ENCODE measurements around the gene MUC5AC.
"Not testable (repeated sequence)": the region's sequence is repeated elsewhere in the genome, so short reads cannot be mapped to it uniquely, and the experiment has no call there.

Gene MUC5AC

DNA sequence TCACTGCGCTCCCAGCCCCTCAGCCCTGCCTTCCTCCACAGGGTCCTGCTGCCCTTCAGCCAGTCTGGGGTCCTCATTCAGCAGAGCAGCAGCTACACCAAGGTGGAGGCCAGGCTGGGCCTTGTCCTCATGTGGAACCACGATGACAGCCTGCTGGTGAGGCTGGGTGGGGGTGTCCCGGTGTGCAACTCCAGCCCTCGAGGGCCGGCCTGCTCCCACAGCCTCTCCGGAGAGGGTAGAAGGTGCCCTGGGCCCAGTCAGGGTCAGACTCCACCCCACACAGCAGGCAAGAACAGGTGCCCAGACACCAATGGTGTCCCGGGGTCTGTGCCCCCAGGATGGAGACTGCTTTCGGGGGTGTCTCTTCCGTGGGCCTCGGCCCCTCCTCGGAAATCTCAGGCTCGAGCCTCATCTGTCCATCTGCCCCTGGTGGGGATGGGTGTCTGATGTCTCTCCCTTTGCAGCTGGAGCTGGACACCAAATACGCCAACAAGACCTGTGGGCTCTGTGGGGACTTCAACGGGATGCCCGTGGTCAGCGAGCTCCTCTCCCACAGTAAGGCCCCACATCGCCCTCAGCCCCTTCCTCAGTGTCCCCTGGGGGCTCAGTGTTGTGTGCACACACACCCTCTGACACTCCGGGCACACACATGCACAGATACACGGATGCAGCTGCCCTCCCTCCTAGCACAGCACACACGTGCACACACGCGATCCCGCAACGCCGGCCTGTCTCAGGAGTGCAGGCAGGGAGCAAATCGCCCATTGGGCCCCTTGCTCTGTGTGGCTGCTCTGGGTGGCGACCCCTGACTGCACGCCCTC is 4.9 kb downstream of the MUC5AC start:
- DNase-seq = no peak

DNA sequence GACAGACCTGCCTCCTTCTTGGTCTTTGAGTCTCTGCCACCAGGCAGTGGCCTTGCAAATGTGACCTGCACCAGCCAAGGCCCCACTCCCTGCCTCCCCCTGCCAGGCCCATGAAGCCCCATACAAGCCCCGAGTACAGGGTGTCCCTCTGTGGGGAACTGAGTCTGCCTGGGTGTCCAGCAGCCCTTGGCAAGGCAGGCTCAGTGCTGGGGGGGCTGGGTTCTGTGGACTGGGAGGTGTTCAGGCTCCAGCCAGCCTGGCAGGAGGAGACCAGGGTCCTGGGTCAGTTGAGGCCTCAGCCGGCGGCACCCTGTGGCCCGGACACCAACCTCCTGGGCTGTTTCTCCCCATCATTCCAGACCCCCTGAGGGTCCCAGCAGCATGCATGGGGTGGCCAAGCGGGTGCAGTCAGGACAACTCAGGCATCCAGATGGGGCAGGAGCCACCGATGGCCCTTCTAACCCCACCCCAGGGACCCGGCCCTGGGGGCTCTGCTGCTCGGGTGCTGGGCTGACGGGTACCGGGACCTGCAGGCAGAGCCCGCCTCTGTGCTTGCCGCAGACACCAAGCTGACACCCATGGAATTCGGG is 5.7 kb downstream of the MUC5AC start:
- no peak for DNase-seq

DNA sequence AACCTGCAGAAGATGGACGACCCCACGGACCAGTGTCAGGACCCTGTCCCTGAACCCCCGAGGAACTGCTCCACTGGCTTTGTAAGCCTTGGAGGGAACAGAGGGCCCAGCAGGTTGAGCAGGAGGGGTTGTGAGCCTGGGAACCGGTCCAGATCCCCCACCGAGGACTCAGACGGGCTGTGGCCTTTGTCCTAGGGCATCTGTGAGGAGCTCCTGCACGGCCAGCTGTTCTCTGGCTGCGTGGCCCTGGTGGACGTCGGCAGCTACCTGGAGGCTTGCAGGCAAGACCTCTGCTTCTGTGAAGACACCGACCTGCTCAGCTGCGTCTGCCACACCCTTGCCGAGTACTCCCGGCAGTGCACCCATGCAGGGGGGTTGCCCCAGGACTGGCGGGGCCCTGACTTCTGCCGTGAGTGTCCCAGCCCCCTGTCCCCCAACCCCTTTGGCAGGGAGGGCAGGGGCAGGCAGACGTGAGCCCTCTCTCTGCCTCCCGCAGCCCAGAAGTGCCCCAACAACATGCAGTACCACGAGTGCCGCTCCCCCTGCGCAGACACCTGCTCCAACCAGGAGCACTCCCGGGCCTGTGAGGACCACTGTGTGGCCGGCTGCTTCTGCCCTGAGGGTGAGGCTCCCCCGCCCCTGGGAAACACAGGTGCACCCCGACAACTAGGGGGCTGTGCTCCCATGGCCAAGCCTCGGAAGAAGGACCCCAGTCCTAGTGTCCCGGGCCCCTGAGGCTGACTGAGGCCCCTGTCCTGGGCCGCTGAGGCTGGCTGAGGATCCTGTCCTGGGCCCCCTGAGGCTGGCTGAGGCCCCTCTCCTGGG is 6.4 kb downstream of the MUC5AC start:
- no peak for DNase-seq

DNA sequence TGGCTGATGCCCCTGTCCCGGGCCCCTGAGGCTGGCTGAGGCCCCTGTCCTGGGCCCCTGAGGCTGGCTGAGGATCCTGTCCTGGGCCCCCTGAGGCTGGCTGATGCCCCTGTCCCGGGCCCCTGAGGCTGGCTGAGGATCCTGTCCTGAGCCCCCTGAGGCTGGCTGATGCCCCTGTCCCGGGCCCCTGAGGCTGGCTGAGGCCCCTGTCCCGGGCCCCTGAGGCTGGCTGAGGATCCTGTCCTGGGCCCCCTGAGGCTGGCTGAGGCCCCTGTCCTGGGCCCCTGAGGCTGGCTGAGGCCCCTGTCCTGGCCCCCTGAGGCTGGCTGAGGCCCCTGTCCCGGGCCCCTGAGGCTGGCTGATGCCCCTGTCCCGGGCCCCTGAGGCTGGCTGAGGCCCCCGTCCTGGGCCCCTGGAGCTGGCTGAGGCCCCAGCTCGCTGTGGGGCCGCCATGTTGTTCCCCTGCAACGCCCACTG is 7.1 kb downstream of the MUC5AC start:
- not testable (repeated sequence) for DNase-seq

DNA sequence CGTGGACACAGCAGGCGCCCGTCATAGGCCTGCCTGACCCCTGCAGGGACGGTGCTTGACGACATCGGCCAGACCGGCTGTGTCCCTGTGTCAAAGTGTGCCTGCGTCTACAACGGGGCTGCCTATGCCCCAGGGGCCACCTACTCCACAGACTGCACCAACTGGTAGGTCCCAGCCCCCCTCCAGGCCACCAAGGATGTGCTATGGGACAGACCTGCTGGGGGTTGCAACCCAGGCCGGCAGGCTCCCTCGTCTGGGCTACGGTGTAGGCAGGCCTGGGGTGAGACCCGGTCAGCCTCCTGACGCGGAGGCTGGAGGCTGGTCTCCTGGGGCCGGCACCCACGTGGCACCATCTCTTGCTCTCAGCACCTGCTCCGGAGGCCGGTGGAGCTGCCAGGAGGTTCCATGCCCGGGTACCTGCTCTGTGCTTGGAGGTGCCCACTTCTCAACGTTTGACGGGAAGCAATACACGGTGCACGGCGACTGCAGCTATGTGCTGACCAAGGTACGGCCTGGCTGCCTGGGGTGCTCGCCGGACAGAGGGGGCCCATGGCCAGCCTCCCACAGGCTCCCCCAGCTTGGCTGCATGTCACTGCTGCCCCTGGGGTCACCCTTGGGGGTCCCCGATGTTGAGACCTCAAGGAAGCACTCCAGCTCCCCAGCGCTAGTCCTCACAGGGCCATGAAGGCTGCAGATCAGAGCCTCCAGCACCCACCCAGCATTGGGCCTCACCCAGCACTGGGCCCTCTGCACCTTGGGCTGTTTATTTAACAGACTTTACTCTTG is 7.7 kb downstream of the MUC5AC start:
- no peak for DNase-seq

DNA sequence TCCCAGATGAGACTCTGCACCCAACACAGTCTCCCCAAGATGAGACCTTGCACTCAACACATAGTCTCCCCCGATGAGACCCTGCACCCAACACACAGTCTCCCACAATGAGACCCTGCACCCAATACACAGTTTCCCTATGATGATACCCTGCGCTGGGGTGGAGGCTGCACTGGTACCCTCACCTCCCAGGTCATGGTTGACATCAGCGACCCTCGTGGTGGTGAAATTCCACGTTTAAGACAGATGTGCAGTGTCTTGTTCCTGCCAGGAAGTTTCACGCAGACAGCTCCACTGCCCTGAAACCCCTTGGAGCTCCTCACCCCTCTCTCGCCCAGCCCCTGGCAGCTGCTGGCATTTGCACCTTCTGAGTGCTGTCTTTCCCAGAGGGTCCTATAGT is 9.5 kb downstream of the MUC5AC start:
- no peak for DNase-seq

DNA sequence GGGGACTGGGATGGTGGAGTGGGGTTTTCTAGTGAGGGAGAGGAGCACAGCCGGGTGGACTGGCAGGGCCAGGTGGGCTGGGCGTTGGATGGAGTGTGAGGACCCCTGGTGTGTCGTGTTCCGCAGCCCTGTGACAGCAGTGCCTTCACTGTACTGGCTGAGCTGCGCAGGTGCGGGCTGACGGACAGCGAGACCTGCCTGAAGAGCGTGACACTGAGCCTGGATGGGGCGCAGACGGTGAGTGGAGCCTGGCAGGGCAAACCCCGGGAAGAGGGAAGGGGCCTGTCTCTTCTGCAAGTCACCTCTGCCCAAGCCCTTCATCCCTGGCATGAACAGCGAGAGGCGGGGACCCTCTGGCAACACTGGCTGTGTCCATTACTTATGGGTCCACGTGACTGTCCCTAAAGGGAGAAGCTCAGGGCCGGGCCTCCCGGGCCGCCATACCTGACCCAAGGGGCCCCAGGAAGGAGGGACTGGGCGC is 10.0 kb downstream of the MUC5AC start:
- no peak for DNase-seq

DNA sequence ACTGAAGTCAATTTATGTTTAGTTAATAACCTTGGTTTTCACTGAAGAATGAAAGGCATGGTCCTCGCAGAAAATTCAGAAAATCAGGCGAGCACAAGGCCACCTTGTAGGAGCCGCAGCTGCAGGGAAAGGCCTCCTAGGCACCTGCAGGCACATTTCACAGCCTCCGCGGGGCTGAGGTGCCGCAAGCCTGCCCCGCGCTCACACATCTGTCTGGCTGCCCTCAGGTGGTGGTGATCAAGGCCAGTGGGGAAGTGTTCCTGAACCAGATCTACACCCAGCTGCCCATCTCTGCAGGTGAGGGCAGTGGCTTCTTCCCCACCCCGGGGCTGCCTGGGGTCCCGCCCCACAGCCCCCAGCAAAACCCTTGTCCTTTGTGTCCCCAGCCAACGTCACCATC is 10.5 kb downstream of the MUC5AC start:
- no peak for DNase-seq

DNA sequence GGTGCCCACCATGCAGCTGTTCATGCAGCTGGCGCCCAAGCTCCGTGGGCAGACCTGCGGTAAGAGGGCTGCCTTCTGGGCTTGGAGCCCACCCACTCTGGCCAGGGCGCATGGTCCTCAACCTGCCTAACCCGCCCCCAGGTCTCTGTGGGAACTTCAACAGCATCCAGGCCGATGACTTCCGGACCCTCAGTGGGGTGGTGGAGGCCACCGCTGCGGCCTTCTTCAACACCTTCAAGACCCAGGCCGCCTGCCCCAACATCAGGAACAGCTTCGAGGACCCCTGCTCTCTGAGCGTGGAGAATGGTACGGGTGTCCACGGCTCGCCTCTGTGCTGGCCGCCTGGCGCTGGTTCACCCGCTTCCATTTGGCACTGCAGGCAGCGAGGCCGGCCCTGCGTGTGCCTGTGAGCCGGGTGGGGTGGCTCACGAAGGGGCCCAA is 11.0 kb downstream of the MUC5AC start:
- no peak for DNase-seq

DNA sequence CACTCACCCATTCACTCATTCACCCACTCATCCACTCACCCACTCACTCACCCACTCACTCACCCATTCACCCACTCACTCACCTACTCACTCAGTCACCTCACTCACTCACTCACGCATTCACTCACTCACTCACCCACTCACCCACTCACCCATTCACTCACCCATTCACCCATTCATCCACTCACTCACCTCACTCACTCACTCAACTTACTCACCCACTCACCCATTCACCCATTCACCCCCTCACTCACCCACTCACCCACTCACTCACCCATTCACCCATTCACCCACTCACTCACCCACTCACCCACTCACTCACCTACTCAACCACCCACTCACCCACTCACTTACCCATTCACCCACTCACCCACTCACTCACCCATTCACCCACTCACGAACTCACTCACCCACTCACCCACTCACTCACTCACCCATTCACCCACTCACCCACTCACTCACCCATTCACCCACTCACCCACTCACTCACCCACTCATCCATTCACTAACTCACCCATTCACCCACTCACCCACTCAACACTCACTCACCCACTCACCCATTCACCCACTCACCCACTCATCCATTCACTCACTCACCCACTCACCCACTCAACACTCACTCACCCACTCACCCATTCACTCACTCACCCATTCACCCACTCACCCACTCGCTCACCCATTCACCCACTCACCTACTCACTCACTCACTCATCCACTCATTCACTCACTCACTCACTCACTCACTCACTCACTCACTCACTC is 13.7 kb downstream of the MUC5AC start:
- no peak for DNase-seq

DNA sequence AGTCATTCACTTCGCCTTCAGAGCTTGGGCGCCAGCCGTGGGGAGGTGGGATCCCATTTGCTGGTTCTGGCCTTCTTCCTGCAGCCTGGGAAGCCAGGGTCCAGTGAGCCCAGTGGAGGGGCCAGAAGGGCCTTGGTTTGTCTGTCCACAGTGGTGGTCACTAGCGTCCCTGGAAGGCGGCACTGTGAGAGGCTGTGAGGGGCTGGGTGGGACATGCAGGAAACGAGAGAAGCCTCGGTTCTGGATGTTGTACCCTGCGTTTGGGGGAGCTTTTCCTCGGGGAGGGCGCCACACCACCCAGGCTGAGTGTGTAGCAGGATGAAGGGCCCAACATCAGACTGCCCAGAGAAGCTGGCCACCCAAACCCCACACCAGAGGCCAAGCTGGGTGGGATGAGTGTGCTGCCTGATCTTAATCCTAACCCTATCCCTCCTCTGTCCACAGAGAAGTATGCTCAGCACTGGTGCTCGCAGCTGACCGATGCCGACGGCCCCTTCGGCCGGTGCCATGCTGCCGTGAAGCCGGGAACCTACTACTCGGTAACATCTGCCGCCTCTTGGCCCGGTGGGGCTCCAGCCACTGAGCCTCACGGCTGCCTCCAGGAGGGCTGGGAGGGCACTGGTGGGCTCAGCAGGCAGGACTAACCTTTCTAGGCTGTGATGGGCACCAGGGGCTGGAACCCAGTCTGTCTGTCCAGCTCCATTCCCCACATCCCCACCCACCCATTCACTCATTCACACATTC is 14.4 kb downstream of the MUC5AC start:
- DNase-seq = no peak

DNA sequence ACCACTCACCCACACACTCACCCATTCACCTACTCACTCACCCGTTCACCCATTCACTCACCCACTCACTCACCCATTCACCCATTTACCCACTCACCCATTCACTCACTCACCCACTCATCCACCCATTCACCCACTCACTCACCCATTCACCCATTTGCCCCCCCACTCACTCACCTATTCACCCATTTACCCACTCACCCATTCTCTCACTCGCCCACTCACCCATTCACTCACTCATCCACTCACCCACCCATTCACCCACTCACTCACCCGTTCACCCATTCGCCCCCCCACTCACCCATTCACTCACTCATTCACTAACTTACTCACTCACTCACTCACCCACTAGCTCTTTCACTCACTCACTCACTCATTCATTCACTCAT is 15.0 kb downstream of the MUC5AC start:
- no peak for DNase-seq

DNA sequence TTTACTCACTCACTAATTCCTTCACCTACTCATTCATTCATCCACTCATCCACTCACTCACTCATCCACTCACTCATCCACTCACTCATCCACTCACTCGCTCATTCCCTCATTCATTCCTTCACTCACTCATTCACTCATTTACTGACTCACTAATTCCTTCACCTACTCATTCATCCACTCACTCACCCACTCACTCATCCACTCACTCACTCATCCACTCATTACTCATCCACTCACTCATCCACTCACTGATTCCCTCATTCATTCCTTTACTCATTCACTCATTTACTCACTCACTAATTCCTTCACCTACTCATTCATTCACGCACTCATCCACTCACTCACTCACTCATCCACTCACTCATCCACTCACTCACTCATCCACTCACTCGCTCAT is 15.6 kb downstream of the MUC5AC start:
- DNase-seq = not testable (repeated sequence)

DNA sequence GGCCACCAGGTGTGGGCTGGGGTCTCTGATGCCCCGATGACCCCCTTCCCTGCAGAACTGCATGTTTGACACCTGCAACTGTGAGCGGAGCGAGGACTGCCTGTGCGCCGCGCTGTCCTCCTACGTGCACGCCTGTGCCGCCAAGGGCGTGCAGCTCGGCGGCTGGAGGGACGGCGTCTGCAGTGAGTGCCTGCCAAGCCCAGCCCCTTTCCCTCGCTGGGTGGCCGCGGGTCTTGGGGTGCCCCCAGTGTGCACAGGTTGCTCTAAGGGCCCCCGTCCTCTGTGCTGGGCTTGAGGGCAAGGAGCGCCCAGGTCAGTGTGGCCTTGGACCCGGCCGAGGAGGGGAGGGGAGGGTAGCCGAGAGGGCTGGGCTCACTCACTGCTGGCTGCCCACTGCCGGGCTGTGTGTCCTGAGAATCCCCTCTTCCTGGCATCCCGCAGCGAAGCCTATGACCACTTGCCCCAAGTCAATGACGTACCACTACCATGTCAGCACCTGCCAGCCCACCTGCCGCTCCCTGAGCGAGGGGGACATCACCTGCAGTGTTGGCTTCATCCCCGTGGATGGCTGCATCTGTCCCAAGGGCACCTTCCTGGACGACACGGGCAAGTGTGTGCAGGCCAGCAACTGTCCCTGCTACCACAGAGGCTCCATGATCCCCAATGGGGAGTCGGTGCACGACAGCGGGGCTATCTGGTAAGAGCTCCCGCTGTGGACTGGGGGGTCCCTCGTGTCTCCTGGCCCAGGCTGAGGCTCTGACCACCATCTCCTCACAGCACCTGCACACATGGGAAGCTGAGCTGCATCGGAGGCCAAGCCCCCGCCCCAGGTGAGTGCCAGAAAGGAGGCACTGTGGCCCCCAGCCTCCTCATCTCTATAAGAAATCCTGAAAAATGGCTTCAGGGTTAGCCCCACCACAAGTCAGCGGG is 17.0 kb downstream of the MUC5AC start:
- DNase-seq = no peak

DNA sequence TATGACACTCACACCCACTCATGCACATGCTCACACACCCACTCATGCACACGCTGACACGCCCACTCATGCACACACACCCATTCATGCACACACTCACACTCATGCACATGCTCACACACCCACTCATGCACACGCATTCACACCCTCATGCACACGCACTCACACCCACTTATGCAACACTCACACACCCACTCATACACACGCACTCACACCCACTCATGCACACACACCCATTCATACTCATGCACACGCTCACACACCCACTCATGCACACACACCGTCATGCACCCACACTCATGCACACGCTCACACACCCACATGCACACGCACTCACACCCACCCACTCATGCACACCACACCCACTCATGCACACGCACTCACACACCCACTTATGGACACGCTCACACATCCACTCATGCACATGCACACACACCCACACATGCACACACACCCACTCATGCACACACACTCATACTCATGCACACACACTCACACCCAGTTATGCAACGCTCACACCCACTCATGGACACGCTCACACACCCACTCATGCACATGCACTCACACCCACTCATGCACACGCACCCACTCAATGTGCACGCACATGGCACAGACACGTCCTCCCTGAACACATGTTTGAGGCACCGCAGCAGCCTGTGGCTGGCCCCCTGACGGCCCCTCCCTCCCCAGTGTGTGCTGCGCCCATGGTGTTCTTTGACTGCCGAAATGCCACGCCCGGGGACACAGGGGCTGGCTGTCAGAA is 17.9 kb downstream of the MUC5AC start:
- no peak for DNase-seq

DNA sequence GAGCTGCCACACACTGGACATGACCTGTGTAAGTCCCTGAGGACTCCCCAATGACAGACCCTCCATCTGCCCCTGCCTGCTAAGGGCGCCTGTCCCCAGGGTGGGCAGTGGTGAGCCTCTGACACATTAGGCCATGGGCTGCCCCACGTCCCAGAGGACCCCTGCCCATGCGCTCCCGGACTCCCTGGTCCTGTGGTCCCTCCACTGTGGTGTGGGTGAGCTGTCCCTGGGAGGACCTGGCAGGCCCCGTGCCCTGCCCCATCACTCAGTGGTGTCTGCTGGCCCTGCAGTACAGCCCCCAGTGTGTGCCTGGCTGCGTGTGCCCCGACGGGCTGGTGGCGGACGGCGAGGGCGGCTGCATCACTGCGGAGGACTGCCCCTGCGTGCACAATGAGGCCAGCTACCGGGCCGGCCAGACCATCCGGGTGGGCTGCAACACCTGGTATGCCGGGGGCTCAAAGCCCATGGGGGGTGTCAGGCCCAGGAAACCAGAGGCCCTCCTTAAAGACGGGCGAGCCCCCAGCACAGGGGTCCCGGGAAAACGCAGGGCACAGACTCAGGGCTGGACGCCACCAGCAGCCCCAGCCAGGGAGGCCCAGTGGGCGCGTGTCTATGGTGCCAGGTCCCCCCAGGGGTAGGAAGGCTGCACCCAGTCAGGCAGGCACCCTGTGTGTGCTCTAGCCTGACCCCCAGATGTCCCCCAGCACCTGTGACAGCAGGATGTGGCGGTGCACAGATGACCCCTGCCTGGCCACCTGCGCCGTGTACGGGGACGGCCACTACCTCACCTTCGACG is 18.7 kb downstream of the MUC5AC start:
- DNase-seq = no peak

DNA sequence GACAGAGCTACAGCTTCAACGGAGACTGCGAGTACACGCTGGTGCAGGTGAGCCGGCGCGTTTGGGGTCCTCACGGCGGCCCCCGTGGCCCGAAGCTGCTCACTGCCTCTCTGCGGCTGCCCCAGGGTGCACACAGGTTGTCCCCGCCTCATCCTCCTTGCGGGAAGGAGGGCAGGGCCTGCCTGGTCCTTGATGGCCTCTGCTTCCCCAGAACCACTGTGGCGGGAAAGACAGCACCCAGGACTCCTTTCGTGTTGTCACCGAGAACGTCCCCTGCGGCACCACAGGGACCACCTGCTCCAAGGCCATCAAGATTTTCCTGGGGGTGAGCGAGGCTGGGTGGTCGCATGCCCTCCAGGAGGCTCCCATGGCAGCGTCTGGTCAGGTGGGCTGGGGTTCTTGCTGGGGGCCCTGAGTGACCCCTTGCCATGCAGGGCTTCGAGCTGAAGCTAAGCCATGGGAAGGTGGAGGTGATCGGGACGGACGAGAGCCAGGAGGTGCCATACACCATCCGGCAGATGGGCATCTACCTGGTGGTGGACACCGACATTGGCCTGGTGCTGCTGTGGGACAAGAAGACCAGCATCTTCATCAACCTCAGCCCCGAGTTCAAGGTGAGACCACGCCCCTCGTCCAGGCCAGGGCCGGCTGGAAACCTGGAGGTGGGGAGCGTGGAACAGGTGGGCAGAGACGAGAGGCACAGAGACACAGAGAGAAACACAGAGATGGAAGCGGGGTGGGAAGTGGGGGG is 19.4 kb downstream of the MUC5AC start:
- no peak for DNase-seq

DNA sequence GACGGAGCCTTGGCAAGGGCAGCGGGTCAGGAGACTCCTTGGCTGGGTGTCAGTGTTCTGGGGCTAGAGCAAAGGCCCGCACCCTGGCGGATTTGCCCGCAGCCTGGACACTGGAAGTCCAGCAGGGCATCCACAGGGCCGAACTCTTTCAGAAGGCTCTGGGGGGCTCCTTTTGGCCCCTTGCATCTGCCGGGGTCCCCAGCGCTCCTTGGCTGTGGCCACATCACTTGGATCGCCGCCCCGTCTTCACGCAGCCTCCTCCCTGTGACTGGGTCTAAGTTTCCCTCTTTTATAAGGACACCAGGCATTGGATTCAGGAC is 20.0 kb downstream of the MUC5AC start:
- DNase-seq = no peak
